Measurements from ENCODE around the gene CDCA7L.
"Not testable (repeated sequence)": the region's sequence is repeated elsewhere in the genome, so short reads cannot be mapped to it uniquely, and the experiment has no call there.

Gene CDCA7L

GRCh38 chr7:21953781-21954180 is 8.1 kb upstream of the CDCA7L start:
- no peak for ATAC-seq

GRCh38 chr7:21948887-21949540 is 3.3 kb upstream of the CDCA7L start:
- H3K36me3 Mint-ChIP-seq, result no peaks in the 10 kb centered on the region
- no peak overlapping the region for H3K4me3 Mint-ChIP-seq
- H3K27ac Mint-ChIP-seq, result no peak overlapping the region
- no peak for DNase-seq (ENCODE audit: low spot score in 2 of 2)
- H3K9me3 Mint-ChIP-seq, result no peaks in the 10 kb centered on the region
- no peak for ATAC-seq
- H3K4me1 Mint-ChIP-seq, result peaks cover 4% of the 10 kb centered on the region

More at GRCh38 chr7:21953781-21954180, 8.1 kb upstream of the CDCA7L start:
- Mint-ChIP-seq H3K36me3 (no peaks in the 10 kb centered on the region), H3K9me3 (no peaks in the 10 kb centered on the region), H3K4me1 (no peaks in the 10 kb centered on the region), H3K4me3 (no peak overlapping the region), H3K27ac (no peak overlapping the region)
- no peak for DNase-seq (ENCODE audit: low spot score in 2 of 2)

- no peak for DNase-seq (ENCODE audit: low spot score in 2 of 2)
- no peaks in the 10 kb centered on the region for H3K36me3 Mint-ChIP-seq
- H3K27ac Mint-ChIP-seq, result no peak overlapping the region
- no peak overlapping the region for H3K4me3 Mint-ChIP-seq
- H3K9me3 Mint-ChIP-seq, result no peaks in the 10 kb centered on the region
- H3K4me1 Mint-ChIP-seq, result peaks cover 4% of the 10 kb centered on the region
- ATAC-seq, result no peak
Measured at GRCh38 chr7:21948364-21948763, 2.7 kb upstream of the CDCA7L start.

GRCh38 chr7:21947946-21948345 is 2.2 kb upstream of the CDCA7L start:
- ATAC-seq, result no peak
- Mint-ChIP-seq H3K36me3 (no peaks in the 10 kb centered on the region), H3K9me3 (no peaks in the 10 kb centered on the region), H3K4me3 (no peak overlapping the region), H3K4me1 (peaks cover 4% of the 10 kb centered on the region), H3K27ac (no peak overlapping the region)
- DNase-seq (ENCODE audit: low spot score in 2 of 2), result no peak

- Mint-ChIP-seq H3K4me1 (peaks cover 4% of the 10 kb centered on the region), H3K27ac (no peak overlapping the region), H3K36me3 (no peaks in the 10 kb centered on the region), H3K4me3 (no peak overlapping the region), H3K9me3 (no peaks in the 10 kb centered on the region)
- peak in 1 of 2 donors; percentile 23 for DNase-seq (ENCODE audit: low spot score in 2 of 2)
- no peak for ATAC-seq
Measured at GRCh38 chr7:21947056-21947455, 1.4 kb upstream of the CDCA7L start.

GRCh38 chr7:21946222-21946709 is 567 bp upstream of the CDCA7L start:
- ATAC-seq (no peak), DNase-seq (ENCODE audit: low spot score in 2 of 2) (no peak)
- Mint-ChIP-seq H3K36me3 (no peaks in the 10 kb centered on the region), H3K9me3 (no peaks in the 10 kb centered on the region), H3K4me3 (peak overlapping the region; percentile 72), H3K4me1 (peaks cover 4% of the 10 kb centered on the region), H3K27ac (peak overlapping the region; percentile 95)

GRCh38 chr7:21944616-21945453 is 864 bp downstream of the CDCA7L start:
- peaks cover 13% of the 10 kb centered on the region for H3K4me1 Mint-ChIP-seq
- ATAC-seq (no peak), DNase-seq (ENCODE audit: low spot score in 2 of 2) (no peak)
- H3K4me3 Mint-ChIP-seq, result peak overlapping the region; percentile 72
- H3K9me3 Mint-ChIP-seq, result no peaks in the 10 kb centered on the region
- peak overlapping the region; percentile 95 for H3K27ac Mint-ChIP-seq
- H3K36me3 Mint-ChIP-seq, result peaks cover 1% of the 10 kb centered on the region

- DNase-seq (ENCODE audit: low spot score in 2 of 2), result no peak
- H3K9me3 Mint-ChIP-seq, result no peaks in the 10 kb centered on the region
- no peak overlapping the region for H3K27ac Mint-ChIP-seq
- peaks cover 6% of the 10 kb centered on the region for H3K36me3 Mint-ChIP-seq
- peaks cover 22% of the 10 kb centered on the region for H3K4me1 Mint-ChIP-seq
- peak overlapping the region; percentile 12 for H3K4me3 Mint-ChIP-seq
- no peak for ATAC-seq
Measured at GRCh38 chr7:21943436-21943835, 2.3 kb downstream of the CDCA7L start.

GRCh38 chr7:21942955-21943354 is 2.7 kb downstream of the CDCA7L start:
- no peak overlapping the region for H3K27ac Mint-ChIP-seq
- no peak for ATAC-seq
- H3K4me1 Mint-ChIP-seq, result peaks cover 26% of the 10 kb centered on the region
- DNase-seq (ENCODE audit: low spot score in 2 of 2), result no peak
- H3K36me3 Mint-ChIP-seq, result peaks cover 6% of the 10 kb centered on the region
- H3K9me3 Mint-ChIP-seq, result no peaks in the 10 kb centered on the region
- H3K4me3 Mint-ChIP-seq, result peak overlapping the region; percentile 12

- Mint-ChIP-seq H3K27ac (no peak overlapping the region), H3K4me1 (peaks cover 27% of the 10 kb centered on the region), H3K9me3 (no peaks in the 10 kb centered on the region), H3K4me3 (no peak overlapping the region), H3K36me3 (peaks cover 11% of the 10 kb centered on the region)
- ATAC-seq, result no peak
- no peak for DNase-seq (ENCODE audit: low spot score in 2 of 2)
Measured at GRCh38 chr7:21941611-21942141, 4.0 kb downstream of the CDCA7L start.

GRCh38 chr7:21939858-21940372 is 5.8 kb downstream of the CDCA7L start:
- DNase-seq (ENCODE audit: low spot score in 2 of 2), result no peak
- peaks cover 11% of the 10 kb centered on the region for H3K36me3 Mint-ChIP-seq
- H3K4me1 Mint-ChIP-seq, result peaks cover 23% of the 10 kb centered on the region
- H3K9me3 Mint-ChIP-seq, result peaks cover 2% of the 10 kb centered on the region
- H3K27ac Mint-ChIP-seq, result peak overlapping the region; percentile 73
- peak overlapping the region; percentile 34 for H3K4me3 Mint-ChIP-seq
- ATAC-seq, result no peak

- peak overlapping the region; percentile 34 for H3K4me3 Mint-ChIP-seq
- peaks cover 23% of the 10 kb centered on the region for H3K4me1 Mint-ChIP-seq
- ATAC-seq (peak; percentile 92), DNase-seq (ENCODE audit: low spot score in 2 of 2) (peak; percentile 44 to 80)
- peak overlapping the region; percentile 73 for H3K27ac Mint-ChIP-seq
- H3K9me3 Mint-ChIP-seq, result peaks cover 4% of the 10 kb centered on the region
- H3K36me3 Mint-ChIP-seq, result peaks cover 11% of the 10 kb centered on the region
Measured at GRCh38 chr7:21939136-21939857, 6.4 kb downstream of the CDCA7L start.

GRCh38 chr7:21938463-21938862 is 7.2 kb downstream of the CDCA7L start:
- ATAC-seq, result no peak
- H3K4me3 Mint-ChIP-seq, result peak overlapping the region; percentile 34
- peak overlapping the region; percentile 73 for H3K27ac Mint-ChIP-seq
- H3K36me3 Mint-ChIP-seq, result peaks cover 11% of the 10 kb centered on the region
- H3K9me3 Mint-ChIP-seq, result peaks cover 4% of the 10 kb centered on the region
- no peak for DNase-seq (ENCODE audit: low spot score in 2 of 2)
- peaks cover 23% of the 10 kb centered on the region for H3K4me1 Mint-ChIP-seq

- Mint-ChIP-seq H3K9me3 (peaks cover 6% of the 10 kb centered on the region), H3K4me1 (peaks cover 14% of the 10 kb centered on the region), H3K27ac (no peak overlapping the region), H3K36me3 (peaks cover 9% of the 10 kb centered on the region), H3K4me3 (no peak overlapping the region)
- DNase-seq (ENCODE audit: low spot score in 2 of 2) (no peak), ATAC-seq (no peak)
Measured at GRCh38 chr7:21934808-21935207, 10.9 kb downstream of the CDCA7L start.

GRCh38 chr7:21933293-21933692 is 12.4 kb downstream of the CDCA7L start:
- peaks cover 10% of the 10 kb centered on the region for H3K9me3 Mint-ChIP-seq
- H3K36me3 Mint-ChIP-seq; ATAC-seq; H3K4me1 Mint-ChIP-seq; H3K4me3 Mint-ChIP-seq; DNase-seq (ENCODE audit: low spot score in 2 of 2); H3K27ac Mint-ChIP-seq: not testable (repeated sequence)

All from stimulated activated effector memory CD8-positive, alpha-beta T cell treated with anti-CD3 and anti-CD28 coated beads, Interleukin-12 subunit alpha, Interleukin-12 subunit beta, amount 100 ng/mL, for 72 hours (primary cell).